CD4-positive, CD25-positive, alpha-beta regulatory T cell (primary cell): Measurements from ENCODE around the gene STAT3. TPM values are rescaled to one million over a fixed set of nuclear protein-coding genes. Genes with fewer than 3 reads are reported as not detected.
A peak's percentile ranks its signal among the peaks of the same experiment; 100 is the strongest.
"Not testable (repeated sequence)": the region's sequence is repeated elsewhere in the genome, so short reads cannot be mapped to it uniquely, and the experiment has no call there.

Experiments used
- ATAC-seq, 2 donors: fragments of 150-1000 bp; cut with Tn5 transposase; one replicate each; pipeline ENCODE4 v1.10.0; 2021; ENCODE audit warnings: low read depth in 2 of 2, moderate number of reproducible peaks in 2 of 2, moderate library complexity in 1 of 2
- DNase-seq, 3 donors: peaks; one replicate each; pipeline versions ENCODE4 v3.0.0 to v3.0.0-alpha.2; 2012 to 2022; ENCODE audit warnings: mixed read lengths in 1 of 3
- H3K27ac ChIP-seq: one replicate; pipeline ENCODE4 v1.7.0; 2013; ENCODE audit warnings: mild to moderate bottlenecking, low read length; ENCODE audit not compliant: insufficient read depth, poor library complexity, severe bottlenecking
- H3K27me3 ChIP-seq: one replicate; pipeline ENCODE4 v1.7.0; 2013; ENCODE audit warnings: low read length; ENCODE audit not compliant: control insufficient read depth, insufficient read depth
- H3K36me3 ChIP-seq: one replicate; pipeline ENCODE4 v1.7.0; 2013; ENCODE audit warnings: mild to moderate bottlenecking, low read length, moderate library complexity; ENCODE audit not compliant: control insufficient read depth, insufficient read depth
- H3K4me1 ChIP-seq: 2 replicates; pipeline ENCODE4 v1.7.0; 2013; ENCODE audit warnings: mild to moderate bottlenecking, low read length; ENCODE audit not compliant: insufficient read depth, control insufficient read depth, poor library complexity, severe bottlenecking
- H3K4me3 ChIP-seq: one replicate; pipeline ENCODE4 v1.7.0; 2013; ENCODE audit warnings: low read depth, mild to moderate bottlenecking, low read length, moderate library complexity
- H3K9me3 ChIP-seq, 2 experiments: 1 replicate in 1 of 2; 2 replicates in 1 of 2; pipeline ENCODE4 v1.7.0; 2013; ENCODE audit warnings: low read length in 2 of 2, mild to moderate bottlenecking in 1 of 2, moderate library complexity in 1 of 2; ENCODE audit not compliant: control insufficient read depth in 2 of 2
- H3K27ac Mint-ChIP-seq, 3 donors: one replicate each; pipeline ENCODE4 v1.8.0; 2020 to 2022; ENCODE audit warnings: mild to moderate bottlenecking in 3 of 3, mixed read lengths in 3 of 3, moderate library complexity in 2 of 3
- H3K27me3 Mint-ChIP-seq: one replicate; pipeline ENCODE4 v1.8.0; 2022; ENCODE audit warnings: mild to moderate bottlenecking, mixed read lengths
- H3K36me3 Mint-ChIP-seq: one replicate; pipeline ENCODE4 v1.8.0; 2020; ENCODE audit warnings: mixed read lengths
- H3K4me1 Mint-ChIP-seq, 4 donors: one replicate each; pipeline ENCODE4 v1.8.0; 2020 to 2022; ENCODE audit warnings: mixed read lengths in 4 of 4, mild to moderate bottlenecking in 1 of 4
- H3K4me3 Mint-ChIP-seq, 4 donors: one replicate each; pipeline ENCODE4 v1.8.0; 2020 to 2022; ENCODE audit warnings: mild to moderate bottlenecking in 4 of 4, mixed read lengths in 4 of 4, moderate library complexity in 3 of 4
- H3K9me3 Mint-ChIP-seq, 7 donors: one replicate each; pipeline ENCODE4 v1.8.0; 2020 to 2022; ENCODE audit warnings: mixed read lengths in 7 of 7, mild to moderate bottlenecking in 3 of 7, moderate library complexity in 2 of 7
- polyA plus RNA-seq, 4 donors: library from polyadenylated mRNA; unstranded; fragments of 300-500 nt; fragmentation: Illumina TruSeq; gene quantifications; one replicate each; pipeline ENCODE4 v1.2.3, GENCODE V29; 2021
- total RNA-seq: library from RNA; stranded (reverse); gene quantifications from one replicate; pipeline ENCODE4 v1.2.3, GENCODE V29; 2022

The STAT3 gene
- total and polyA plus RNA-seq, 5 donors from 2014 or later, result 100 to 262 (median 122) TPM

DNA sequence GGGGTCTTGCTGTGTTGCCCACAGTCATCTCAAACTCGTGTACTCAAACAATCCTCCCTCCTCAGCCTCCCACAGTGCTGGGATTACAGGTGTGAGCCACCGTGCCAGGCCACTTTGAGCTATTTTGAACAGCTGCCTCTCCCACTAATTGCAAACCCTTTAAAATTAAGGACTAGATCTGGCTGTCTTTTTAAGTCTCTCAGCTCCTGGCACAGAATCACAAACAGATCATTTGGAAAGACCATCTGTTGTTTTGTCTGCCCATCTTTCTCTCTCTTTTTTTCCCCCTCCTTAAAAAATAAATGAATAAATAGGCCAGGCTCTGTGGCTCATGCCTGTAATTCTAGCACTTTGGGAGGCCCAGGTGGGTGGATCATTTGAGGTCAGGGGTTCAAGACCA lies 10.9 kb upstream of the STAT3 start:
- no peak for ATAC-seq

DNA sequence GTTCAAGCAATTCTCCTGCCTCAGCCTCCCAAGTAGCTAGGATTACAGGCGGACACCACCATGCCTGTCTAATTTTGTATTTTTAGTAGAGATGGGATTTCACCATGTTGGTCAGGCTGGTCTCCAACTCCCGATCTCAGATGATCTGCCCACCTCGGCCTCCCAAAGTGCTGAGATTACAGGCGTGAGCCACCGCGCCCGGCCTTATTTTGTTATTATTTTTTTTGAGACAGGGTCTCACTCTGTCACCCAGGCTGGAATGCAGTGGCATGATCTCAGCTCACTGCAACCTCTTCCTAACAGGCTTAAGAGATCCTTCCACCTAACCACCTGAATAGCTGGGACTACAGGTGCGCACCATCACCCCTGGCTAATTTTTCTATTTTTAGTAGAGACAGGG lies 7.4 kb upstream of the STAT3 start:
- not testable (repeated sequence) for H3K27me3 ChIP-seq, H3K27ac Mint-ChIP-seq, H3K4me1 ChIP-seq, H3K36me3 Mint-ChIP-seq, DNase-seq, H3K4me3 ChIP-seq, H3K27me3 Mint-ChIP-seq, ATAC-seq, H3K9me3 ChIP-seq, H3K36me3 ChIP-seq, H3K27ac ChIP-seq, H3K9me3 Mint-ChIP-seq
- H3K4me1 Mint-ChIP-seq, result peaks cover 4 to 14% (median 5%) of the 10 kb centered on the region in 4 donors
- peak overlapping the region in 1 of 4 donors; percentile 1 for H3K4me3 Mint-ChIP-seq

More for the DNA sequence above, 10.9 kb upstream of the STAT3 start:
- Histone ChIP-seq H3K27me3 (no peaks in the 10 kb centered on the region), H3K27ac (no peak overlapping the region), H3K4me3 (no peak overlapping the region), H3K4me1 (peaks cover 9% of the 10 kb centered on the region), H3K9me3 (no peaks in the 10 kb centered on the region), H3K36me3 (no peaks in the 10 kb centered on the region)
- peaks cover 0 to 14% (median 4%) of the 10 kb centered on the region in 4 donors for H3K4me1 Mint-ChIP-seq
- H3K27me3 Mint-ChIP-seq, result peaks cover 8% of the 10 kb centered on the region
- H3K4me3 Mint-ChIP-seq, result no peak overlapping the region
- no peak overlapping the region for H3K27ac Mint-ChIP-seq
- peaks cover 3% of the 10 kb centered on the region for H3K36me3 Mint-ChIP-seq
- DNase-seq, result no peak
- no peaks in the 10 kb centered on the region for H3K9me3 Mint-ChIP-seq

DNA sequence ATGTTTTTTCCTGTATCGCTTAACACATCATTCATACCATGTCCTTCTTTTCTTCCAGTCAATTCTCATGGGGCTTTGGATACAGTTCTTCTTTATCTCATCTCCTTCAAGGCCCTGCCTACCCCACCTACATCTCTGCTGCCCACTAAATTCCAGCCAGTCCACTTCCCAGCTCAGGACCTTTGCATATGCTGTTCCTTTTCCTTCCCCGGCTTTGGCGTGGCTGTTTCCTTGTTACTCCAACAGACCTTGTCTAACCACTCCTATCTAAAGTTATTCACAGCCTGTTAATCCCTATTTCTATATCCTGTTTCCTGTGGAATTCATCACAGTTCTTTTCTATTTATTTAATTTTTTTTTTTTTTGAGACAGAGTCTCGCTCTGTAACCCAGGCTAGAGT lies 6.6 kb upstream of the STAT3 start:
- Histone ChIP-seq H3K27ac (no peak overlapping the region), H3K27me3 (no peaks in the 10 kb centered on the region), H3K4me3 (no peak overlapping the region), H3K9me3 (no peaks in the 10 kb centered on the region), H3K4me1 (peaks cover 2% of the 10 kb centered on the region), H3K36me3 (no peaks in the 10 kb centered on the region)
- DNase-seq, result no peak
- Mint-ChIP-seq H3K4me3 (no peak overlapping the region), H3K4me1 (peaks cover 2 to 14% (median 4%) of the 10 kb centered on the region in 4 donors), H3K27me3 (no peaks in the 10 kb centered on the region), H3K36me3 (peaks cover 3% of the 10 kb centered on the region), H3K27ac (no peak overlapping the region), H3K9me3 (peaks cover 0 to 1% (median 0%) of the 10 kb centered on the region in 7 donors)
- ATAC-seq, result no peak

DNA sequence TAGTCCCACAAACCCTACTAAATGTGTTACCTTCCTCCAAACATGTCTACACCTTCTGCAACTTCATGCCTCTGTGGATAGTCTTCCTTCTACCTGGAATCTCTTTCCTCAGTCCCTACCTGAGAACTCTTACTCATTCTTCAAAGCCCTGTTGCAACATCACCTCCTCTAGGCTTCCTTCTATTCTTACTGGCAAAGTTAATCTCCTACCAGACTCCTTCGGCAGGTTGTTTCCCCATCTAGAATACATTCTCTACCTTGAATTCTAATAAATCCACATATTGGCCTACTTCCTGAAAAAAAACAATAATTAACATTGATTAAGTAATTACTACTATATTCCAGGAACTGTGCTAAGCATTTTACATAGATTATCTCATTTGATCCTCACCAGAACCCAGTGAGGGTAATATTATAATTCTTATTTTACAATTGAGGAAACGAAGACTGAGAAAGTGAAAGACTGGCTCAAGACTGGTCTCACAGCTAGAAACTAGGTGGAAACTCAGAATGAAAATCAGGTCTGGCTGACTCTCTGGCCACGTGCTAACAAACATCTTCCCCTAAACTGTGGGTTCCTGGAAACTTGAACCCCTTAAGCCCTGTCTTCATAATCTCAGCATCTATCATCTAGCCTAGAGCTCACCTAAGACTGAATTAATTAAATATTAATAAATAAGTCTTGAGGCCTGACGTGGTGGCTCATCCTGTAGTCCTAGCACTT lies 4.6 kb upstream of the STAT3 start:
- H3K36me3 ChIP-seq, result no peaks in the 10 kb centered on the region
- H3K27me3 Mint-ChIP-seq, result peaks cover 9% of the 10 kb centered on the region
- H3K4me1 ChIP-seq, result peaks cover 2% of the 10 kb centered on the region
- peaks cover 4 to 25% (median 15%) of the 10 kb centered on the region in 4 donors for H3K4me1 Mint-ChIP-seq
- peaks cover 3% of the 10 kb centered on the region for H3K36me3 Mint-ChIP-seq
- no peak overlapping the region for H3K4me3 ChIP-seq
- ATAC-seq (no peak), DNase-seq (no peak)
- H3K9me3 ChIP-seq, result no peaks in the 10 kb centered on the region
- peak overlapping the region in 2 of 3 donors; percentile 1 to 57 for H3K27ac Mint-ChIP-seq
- H3K9me3 Mint-ChIP-seq, result peaks cover 0 to 1% (median 0%) of the 10 kb centered on the region in 7 donors
- peak overlapping the region in 1 of 4 donors; percentile 20 for H3K4me3 Mint-ChIP-seq
- H3K27me3 ChIP-seq, result no peaks in the 10 kb centered on the region
- no peak overlapping the region for H3K27ac ChIP-seq

GRCh38 chr17:42391439-42391838 lies 3.2 kb upstream of the STAT3 start:
- H3K4me3 ChIP-seq, H3K27me3 Mint-ChIP-seq, H3K4me3 Mint-ChIP-seq, DNase-seq, ATAC-seq, H3K27me3 ChIP-seq, H3K9me3 Mint-ChIP-seq, H3K36me3 Mint-ChIP-seq, H3K27ac Mint-ChIP-seq, H3K9me3 ChIP-seq, H3K36me3 ChIP-seq, H3K27ac ChIP-seq: not testable (repeated sequence)
- H3K4me1 Mint-ChIP-seq, result peaks cover 6 to 36% (median 24%) of the 10 kb centered on the region in 4 donors
- peaks cover 16% of the 10 kb centered on the region for H3K4me1 ChIP-seq

DNA sequence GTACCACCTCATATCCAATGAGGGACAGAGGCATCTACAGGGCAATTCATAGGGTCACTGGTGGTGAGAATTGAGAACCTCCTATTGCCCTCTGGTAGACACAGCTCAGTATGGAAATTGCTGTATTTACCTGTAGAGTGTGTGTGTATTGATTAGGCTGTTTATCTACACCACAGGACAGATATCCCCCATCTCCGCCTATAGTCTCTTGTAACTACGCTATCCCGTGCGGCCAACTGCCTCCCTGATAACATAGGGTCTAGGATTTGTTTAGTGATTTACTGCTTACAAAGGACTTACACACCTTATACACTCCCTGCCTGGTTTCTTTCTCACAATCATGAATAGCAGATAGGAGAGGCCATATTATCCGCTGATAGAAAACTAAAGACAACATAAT lies 1.7 kb upstream of the STAT3 start:
- H3K4me1 ChIP-seq, result peaks cover 18% of the 10 kb centered on the region
- peak overlapping the region; percentile 35 to 95 (median 82) for H3K4me3 Mint-ChIP-seq
- peaks cover 8 to 47% (median 30%) of the 10 kb centered on the region in 4 donors for H3K4me1 Mint-ChIP-seq
- no peak overlapping the region for H3K4me3 ChIP-seq
- no peaks in the 10 kb centered on the region for H3K27me3 ChIP-seq
- no peaks in the 10 kb centered on the region for H3K36me3 ChIP-seq
- peaks cover 6% of the 10 kb centered on the region for H3K36me3 Mint-ChIP-seq
- H3K27ac ChIP-seq, result peak overlapping the region; percentile 100
- no peak for ATAC-seq
- peak overlapping the region; percentile 67 to 100 (median 100) for H3K27ac Mint-ChIP-seq
- H3K9me3 ChIP-seq, result no peaks in the 10 kb centered on the region
- peaks cover 9% of the 10 kb centered on the region for H3K27me3 Mint-ChIP-seq
- H3K9me3 Mint-ChIP-seq, result peaks cover 0 to 1% (median 0%) of the 10 kb centered on the region in 7 donors
- DNase-seq, result no peak

GRCh38 chr17:42389135-42389417 lies 834 bp upstream of the STAT3 start:
- Histone ChIP-seq H3K36me3 (no peaks in the 10 kb centered on the region), H3K4me3 (peak overlapping the region; percentile 88), H3K4me1 (peaks cover 25% of the 10 kb centered on the region), H3K27me3 (no peaks in the 10 kb centered on the region), H3K27ac (peak overlapping the region; percentile 100), H3K9me3 (no peaks in the 10 kb centered on the region)
- Mint-ChIP-seq H3K9me3 (peaks cover 0 to 1% (median 0%) of the 10 kb centered on the region in 7 donors), H3K27me3 (peaks cover 9% of the 10 kb centered on the region), H3K27ac (peak overlapping the region; percentile 100), H3K4me1 (peaks cover 8 to 50% (median 34%) of the 10 kb centered on the region in 4 donors), H3K36me3 (peaks cover 3% of the 10 kb centered on the region), H3K4me3 (peak overlapping the region; percentile 92 to 99 (median 96))
- ATAC-seq (peak; percentile 67 to 68), DNase-seq (no peak)
